GM13976 (cell line): ENCODE measurements around the gene GPRASP2.

Experiments
- DNase-seq: peaks from one replicate; pipeline ENCODE4 v3.0.0; 2012; ENCODE audit warnings: low spot score
- in situ Hi-C: fragments of 300-500 bp; cut with MboI; formaldehyde crosslinking; loops from one replicate; pipeline ENCODE4 v1.12.0; 2022; ENCODE audit warnings: low sequenced_read_pairs, mixed read lengths, inconsistent platforms; ENCODE audit not compliant: unreplicated experiment
- TF ChIP-seq, protein P1 (sequence below): IDR thresholded peaks from 2 replicates; pipeline ENCODE4 v1.5.1; 2012; ENCODE audit warnings: borderline replicate concordance, mild to moderate bottlenecking; ENCODE audit not compliant: insufficient read depth; ENCODE audit errors: extremely low read depth, missing control alignments, control extremely low read depth

GPRASP2 gene

DNA sequence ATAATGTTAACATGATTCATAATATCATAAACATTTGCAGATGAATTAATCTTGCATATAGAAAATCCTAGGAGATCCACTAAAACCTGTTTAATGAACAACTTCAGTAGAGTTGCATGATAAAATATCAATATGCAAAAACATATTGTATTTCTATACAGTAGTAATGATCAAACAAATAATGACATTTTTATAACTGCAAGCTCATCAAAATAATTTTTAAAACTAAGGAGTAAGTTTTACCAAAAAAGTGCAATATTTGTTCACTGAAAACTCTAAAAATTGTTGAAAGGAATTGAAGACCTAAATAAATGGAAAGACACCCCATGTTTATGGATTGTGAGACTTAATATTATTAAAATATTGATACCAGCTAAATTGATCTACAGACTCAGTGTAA is 15.9 kb upstream of the GPRASP2 start:
- in situ Hi-C loops: no loop called here
- TF ChIP-seq, protein P1, sequence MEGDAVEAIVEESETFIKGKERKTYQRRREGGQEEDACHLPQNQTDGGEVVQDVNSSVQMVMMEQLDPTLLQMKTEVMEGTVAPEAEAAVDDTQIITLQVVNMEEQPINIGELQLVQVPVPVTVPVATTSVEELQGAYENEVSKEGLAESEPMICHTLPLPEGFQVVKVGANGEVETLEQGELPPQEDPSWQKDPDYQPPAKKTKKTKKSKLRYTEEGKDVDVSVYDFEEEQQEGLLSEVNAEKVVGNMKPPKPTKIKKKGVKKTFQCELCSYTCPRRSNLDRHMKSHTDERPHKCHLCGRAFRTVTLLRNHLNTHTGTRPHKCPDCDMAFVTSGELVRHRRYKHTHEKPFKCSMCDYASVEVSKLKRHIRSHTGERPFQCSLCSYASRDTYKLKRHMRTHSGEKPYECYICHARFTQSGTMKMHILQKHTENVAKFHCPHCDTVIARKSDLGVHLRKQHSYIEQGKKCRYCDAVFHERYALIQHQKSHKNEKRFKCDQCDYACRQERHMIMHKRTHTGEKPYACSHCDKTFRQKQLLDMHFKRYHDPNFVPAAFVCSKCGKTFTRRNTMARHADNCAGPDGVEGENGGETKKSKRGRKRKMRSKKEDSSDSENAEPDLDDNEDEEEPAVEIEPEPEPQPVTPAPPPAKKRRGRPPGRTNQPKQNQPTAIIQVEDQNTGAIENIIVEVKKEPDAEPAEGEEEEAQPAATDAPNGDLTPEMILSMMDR: no peak
- no peak for DNase-seq

DNA sequence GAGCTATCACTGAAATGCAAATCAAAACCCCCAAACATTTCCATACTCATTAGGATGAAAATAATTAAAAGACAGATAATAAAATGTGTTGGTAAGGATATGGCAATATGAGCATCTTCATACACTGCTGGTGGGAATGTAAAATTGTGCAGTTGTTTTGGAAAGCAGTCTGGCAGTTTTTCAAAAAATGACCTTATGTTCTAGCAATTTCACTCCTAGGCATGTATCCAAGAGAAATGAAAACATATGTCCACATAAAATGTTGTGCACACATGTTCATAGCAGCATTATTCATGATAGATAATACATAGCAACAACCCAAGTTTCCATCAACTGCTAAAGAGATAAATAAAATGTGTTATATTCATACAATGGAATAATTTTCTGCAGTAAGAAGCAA is 14.8 kb upstream of the GPRASP2 start:
- in situ Hi-C loops: no loop called here
- no peak for DNase-seq
- TF ChIP-seq, protein P1: no peak

DNA sequence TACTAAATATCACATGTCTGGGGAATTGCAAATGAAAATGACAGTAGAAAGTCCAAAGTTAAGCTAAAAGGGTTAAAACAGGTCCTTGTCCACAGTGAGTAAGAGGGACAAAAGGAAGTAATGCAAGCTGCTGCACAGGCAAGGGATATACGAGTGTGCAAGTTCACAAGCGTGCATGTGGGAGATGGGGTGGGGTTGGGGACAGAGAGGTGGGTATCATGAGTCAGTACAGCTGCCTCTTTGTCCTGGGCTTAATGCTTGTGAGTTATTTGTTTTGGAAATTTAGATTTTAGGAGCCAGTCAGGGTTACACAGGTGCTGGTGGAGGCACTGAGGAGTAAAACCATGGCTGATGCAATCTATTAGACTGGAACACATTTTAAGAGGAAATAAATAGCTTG is 3.3 kb upstream of the GPRASP2 start:
- no peak for DNase-seq
- TF ChIP-seq, protein P1: no peak
- in situ Hi-C loops: no loop called here

DNA sequence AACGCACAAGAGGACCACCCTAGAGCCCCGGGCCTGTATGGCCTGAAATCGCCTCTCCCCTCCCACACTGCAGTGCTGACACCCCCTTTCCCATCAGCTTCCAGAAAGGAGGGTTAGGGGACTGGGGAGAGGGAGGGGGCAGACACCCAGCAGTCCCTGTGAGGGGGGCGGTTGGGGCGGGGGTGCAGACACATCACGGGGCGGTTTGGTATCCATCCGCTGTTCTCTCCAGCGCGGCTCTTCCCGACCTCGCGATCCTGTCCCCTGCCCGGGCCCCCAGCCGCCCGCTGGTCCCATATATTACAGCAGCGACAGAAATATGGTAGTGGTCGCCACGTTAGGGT is 404 bp upstream of the GPRASP2 start:
- in situ Hi-C loops: no loop called here
- no peak for DNase-seq
- TF ChIP-seq, protein P1: no peak

DNA sequence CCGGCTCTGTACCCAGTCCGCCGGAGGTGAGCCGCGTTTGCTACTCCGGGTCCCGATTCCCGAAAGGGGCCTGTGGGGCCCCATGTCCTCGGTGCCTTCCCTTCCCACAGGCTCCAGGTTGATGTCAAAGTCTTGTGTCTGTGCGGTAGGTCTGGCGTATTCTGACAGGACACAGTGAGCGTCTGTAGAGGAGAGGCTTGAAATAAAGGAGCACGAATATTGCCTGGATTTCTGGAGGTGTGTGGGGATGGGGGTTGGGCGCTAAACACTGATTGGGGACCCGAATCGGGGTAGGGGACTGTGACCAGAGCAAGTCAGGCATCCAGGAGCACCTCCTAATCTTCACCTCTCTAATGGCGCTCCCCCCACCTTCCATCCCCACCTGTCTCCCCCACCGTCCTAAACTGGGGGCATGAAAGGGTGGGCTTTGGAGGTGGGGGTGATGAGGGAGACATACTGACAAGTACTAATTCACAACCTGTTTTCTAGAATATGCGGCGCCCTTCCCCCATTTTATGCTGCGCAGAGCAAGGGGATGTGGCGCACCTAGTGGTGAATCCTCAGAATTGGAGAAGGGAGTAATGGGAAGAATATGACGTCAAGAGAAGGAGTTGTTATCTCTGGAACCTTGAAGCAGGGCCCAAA is 855 bp downstream of the GPRASP2 start:
- TF ChIP-seq, protein P1: no peak
- in situ Hi-C loops: no loop called here
- no peak for DNase-seq

DNA sequence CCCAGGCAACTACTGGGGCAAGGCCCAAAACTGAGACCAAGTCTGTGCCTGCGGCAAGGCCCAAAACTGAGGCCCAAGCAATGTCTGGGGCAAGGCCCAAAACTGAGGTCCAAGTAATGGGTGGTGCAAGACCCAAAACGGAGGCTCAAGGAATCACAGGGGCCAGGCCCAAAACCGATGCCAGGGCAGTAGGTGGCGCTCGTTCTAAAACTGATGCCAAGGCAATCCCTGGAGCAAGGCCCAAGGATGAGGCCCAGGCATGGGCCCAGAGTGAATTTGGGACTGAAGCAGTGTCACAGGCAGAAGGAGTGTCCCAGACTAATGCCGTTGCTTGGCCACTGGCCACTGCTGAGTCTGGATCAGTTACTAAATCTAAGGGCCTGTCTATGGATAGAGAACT is 2.7 kb downstream of the GPRASP2 start:
- DNase-seq: no peak
- TF ChIP-seq, protein P1: no peak
- in situ Hi-C loops: no loop called here
